ENCODE data around the gene E2F1. TPM values are rescaled to one million over a fixed set of nuclear protein-coding genes. Genes with fewer than 3 reads are reported as not detected.
A peak's percentile ranks its signal among the peaks of the same experiment; 100 is the strongest.

Gene E2F1
- total and polyA plus RNA-seq, 4 donors: 0.10 to 11.0 (median 0.88) TPM

DNA sequence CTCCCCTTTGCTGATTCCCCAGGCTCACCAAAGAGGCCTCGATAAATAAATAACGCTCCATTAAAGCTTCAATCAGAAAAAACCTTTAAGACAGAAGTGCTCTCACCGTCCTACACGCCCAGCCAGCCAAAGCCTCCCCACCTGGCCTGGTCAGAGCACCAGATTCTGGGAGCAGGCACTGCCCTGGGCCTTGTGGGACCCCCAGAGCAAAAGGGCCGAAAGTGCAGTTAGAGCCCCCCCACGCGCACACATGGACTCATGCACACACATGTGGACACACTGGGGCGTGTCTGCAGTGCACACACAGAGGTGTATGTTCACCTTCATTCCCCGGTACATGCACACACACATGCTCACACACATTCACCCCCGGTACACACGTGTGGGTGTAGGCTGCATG is 10.1 kb downstream of the E2F1 start:
- DNase-seq (ENCODE audit: low spot score): no peak
- Histone ChIP-seq H3K9ac (ENCODE audit: low read depth in 1 of 2, low read length in 2 of 2) (no peak overlapping the region), H3K36me3 (ENCODE audit: control insufficient read depth in 4 of 4, insufficient read depth in 3 of 4, low read depth in 1 of 4, low read length in 3 of 4) (no peaks in the 10 kb centered on the region), H3K27me3 (ENCODE audit: control insufficient read depth in 4 of 4, insufficient read depth in 4 of 4, low read length in 3 of 4) (no peaks in the 10 kb centered on the region), H3K4me1 (ENCODE audit: control insufficient read depth in 4 of 4, insufficient read depth in 4 of 4, low read length in 3 of 4) (peaks cover 7 to 20% (median 14%) of the 10 kb centered on the region in 4 donors), H3K9me3 (ENCODE audit: control insufficient read depth in 4 of 4, low read length in 3 of 4) (no peaks in the 10 kb centered on the region), H3K4me3 (ENCODE audit: low read depth in 1 of 3, low read length in 3 of 3) (no peak overlapping the region), H3K27ac (ENCODE audit: low read depth in 1 of 2, low read length in 2 of 2) (no peak overlapping the region)
- WGBS: 95% methylated on average over 11 of the region's 11 CpGs
- TF ChIP-seq, protein P1, sequence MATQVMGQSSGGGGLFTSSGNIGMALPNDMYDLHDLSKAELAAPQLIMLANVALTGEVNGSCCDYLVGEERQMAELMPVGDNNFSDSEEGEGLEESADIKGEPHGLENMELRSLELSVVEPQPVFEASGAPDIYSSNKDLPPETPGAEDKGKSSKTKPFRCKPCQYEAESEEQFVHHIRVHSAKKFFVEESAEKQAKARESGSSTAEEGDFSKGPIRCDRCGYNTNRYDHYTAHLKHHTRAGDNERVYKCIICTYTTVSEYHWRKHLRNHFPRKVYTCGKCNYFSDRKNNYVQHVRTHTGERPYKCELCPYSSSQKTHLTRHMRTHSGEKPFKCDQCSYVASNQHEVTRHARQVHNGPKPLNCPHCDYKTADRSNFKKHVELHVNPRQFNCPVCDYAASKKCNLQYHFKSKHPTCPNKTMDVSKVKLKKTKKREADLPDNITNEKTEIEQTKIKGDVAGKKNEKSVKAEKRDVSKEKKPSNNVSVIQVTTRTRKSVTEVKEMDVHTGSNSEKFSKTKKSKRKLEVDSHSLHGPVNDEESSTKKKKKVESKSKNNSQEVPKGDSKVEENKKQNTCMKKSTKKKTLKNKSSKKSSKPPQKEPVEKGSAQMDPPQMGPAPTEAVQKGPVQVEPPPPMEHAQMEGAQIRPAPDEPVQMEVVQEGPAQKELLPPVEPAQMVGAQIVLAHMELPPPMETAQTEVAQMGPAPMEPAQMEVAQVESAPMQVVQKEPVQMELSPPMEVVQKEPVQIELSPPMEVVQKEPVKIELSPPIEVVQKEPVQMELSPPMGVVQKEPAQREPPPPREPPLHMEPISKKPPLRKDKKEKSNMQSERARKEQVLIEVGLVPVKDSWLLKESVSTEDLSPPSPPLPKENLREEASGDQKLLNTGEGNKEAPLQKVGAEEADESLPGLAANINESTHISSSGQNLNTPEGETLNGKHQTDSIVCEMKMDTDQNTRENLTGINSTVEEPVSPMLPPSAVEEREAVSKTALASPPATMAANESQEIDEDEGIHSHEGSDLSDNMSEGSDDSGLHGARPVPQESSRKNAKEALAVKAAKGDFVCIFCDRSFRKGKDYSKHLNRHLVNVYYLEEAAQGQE (IDR thresholded peaks at IDR 0.05): no peak
- TF ChIP-seq, protein P2, sequence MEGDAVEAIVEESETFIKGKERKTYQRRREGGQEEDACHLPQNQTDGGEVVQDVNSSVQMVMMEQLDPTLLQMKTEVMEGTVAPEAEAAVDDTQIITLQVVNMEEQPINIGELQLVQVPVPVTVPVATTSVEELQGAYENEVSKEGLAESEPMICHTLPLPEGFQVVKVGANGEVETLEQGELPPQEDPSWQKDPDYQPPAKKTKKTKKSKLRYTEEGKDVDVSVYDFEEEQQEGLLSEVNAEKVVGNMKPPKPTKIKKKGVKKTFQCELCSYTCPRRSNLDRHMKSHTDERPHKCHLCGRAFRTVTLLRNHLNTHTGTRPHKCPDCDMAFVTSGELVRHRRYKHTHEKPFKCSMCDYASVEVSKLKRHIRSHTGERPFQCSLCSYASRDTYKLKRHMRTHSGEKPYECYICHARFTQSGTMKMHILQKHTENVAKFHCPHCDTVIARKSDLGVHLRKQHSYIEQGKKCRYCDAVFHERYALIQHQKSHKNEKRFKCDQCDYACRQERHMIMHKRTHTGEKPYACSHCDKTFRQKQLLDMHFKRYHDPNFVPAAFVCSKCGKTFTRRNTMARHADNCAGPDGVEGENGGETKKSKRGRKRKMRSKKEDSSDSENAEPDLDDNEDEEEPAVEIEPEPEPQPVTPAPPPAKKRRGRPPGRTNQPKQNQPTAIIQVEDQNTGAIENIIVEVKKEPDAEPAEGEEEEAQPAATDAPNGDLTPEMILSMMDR (IDR thresholded peaks at IDR 0.05; ENCODE audit: low read depth, low read length, missing input control): no peak
- TF ChIP-seq, protein P3, sequence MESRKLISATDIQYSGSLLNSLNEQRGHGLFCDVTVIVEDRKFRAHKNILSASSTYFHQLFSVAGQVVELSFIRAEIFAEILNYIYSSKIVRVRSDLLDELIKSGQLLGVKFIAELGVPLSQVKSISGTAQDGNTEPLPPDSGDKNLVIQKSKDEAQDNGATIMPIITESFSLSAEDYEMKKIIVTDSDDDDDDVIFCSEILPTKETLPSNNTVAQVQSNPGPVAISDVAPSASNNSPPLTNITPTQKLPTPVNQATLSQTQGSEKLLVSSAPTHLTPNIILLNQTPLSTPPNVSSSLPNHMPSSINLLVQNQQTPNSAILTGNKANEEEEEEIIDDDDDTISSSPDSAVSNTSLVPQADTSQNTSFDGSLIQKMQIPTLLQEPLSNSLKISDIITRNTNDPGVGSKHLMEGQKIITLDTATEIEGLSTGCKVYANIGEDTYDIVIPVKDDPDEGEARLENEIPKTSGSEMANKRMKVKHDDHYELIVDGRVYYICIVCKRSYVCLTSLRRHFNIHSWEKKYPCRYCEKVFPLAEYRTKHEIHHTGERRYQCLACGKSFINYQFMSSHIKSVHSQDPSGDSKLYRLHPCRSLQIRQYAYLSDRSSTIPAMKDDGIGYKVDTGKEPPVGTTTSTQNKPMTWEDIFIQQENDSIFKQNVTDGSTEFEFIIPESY (IDR thresholded peaks at IDR 0.05): no peak
- no peak for TF ChIP-seq JUND (IDR thresholded peaks at IDR 0.05)
- no peak for TF ChIP-seq RXRA (IDR thresholded peaks at IDR 0.05)
- TF ChIP-seq GABPA (IDR thresholded peaks at IDR 0.05 in 1 of 2, conservative IDR thresholded peaks at IDR 0.05 in 1 of 2): no peak
- no peak for TF ChIP-seq FOXA2 (IDR thresholded peaks at IDR 0.05)
- no peak for TF ChIP-seq TAF1 (conservative IDR thresholded peaks at IDR 0.05)
- no peak for TF ChIP-seq RAD21 (IDR thresholded peaks at IDR 0.05)
- no peak for TF ChIP-seq SP1 (IDR thresholded peaks at IDR 0.05)
- TF ChIP-seq HNF4G (IDR thresholded peaks at IDR 0.05): no peak

DNA sequence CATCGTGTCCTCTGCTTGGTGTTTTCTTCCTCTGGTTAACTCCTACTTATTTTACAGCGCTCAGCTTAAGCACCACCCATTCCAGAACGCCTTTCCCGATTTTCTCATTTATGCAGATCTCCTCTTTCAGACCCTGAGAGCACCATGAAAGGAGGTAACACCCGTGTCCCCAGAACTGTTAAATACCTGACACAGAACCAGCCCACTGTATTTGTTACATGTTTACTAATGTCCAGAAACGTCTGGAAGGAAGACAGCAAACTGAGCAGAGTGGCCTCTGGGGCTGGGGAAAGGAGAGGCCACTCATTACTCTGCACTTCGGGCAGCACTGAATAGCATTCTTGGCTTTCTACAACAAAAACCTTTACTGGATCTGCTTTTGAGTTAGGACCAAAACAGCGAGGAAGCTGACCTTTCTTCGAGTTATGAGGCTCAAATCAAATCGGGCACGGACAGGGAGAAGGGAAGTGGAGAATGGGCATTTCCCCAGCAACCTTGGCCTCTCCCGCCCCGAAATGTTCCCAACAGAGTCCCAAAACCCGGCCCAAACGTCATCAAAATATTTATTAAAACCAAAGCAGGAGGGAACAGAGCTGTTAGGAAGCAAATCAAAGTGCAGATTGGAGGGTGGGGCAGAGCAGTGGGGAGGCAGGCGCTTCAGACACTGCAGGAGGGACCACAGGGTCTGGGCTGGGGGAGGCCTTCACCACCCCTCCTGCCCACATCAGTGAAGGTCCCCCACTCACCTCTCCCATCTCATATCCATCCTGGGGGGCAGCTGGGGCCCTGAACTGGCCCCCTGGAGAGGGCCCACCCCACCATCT is 10.8 kb downstream of the E2F1 start:
- 71% methylated on average over 16 of the region's 16 CpGs for WGBS
- no peaks in the 10 kb centered on the region for H3K36me3 ChIP-seq (ENCODE audit: control insufficient read depth in 4 of 4, insufficient read depth in 3 of 4, low read depth in 1 of 4, low read length in 3 of 4)
- H3K9ac ChIP-seq (ENCODE audit: low read depth in 1 of 2, low read length in 2 of 2): peak overlapping the region in 1 of 2 donors; percentile 12
- no peaks in the 10 kb centered on the region for H3K27me3 ChIP-seq (ENCODE audit: control insufficient read depth in 4 of 4, insufficient read depth in 4 of 4, low read length in 3 of 4)
- TF ChIP-seq, protein P1 (IDR thresholded peaks at IDR 0.05): no peak
- TF ChIP-seq, protein P4, sequence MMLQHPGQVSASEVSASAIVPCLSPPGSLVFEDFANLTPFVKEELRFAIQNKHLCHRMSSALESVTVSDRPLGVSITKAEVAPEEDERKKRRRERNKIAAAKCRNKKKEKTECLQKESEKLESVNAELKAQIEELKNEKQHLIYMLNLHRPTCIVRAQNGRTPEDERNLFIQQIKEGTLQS (IDR thresholded peaks at IDR 0.05): no peak
- TF ChIP-seq, protein P2 (IDR thresholded peaks at IDR 0.05; ENCODE audit: low read depth, low read length, missing input control): no peak
- no peak for TF ChIP-seq NR2F2 (IDR thresholded peaks at IDR 0.05)
- TF ChIP-seq, protein P5, sequence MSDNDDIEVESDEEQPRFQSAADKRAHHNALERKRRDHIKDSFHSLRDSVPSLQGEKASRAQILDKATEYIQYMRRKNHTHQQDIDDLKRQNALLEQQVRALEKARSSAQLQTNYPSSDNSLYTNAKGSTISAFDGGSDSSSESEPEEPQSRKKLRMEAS (IDR thresholded peaks at IDR 0.05): no peak
- TF ChIP-seq JUND (IDR thresholded peaks at IDR 0.05): no peak
- no peak for TF ChIP-seq YY1 (IDR thresholded peaks at IDR 0.05)
- no peak for TF ChIP-seq FOXA2 (IDR thresholded peaks at IDR 0.05)
- peak overlapping the region in 1 of 2 donors; percentile 38 for H3K27ac ChIP-seq (ENCODE audit: low read depth in 1 of 2, low read length in 2 of 2)
- H3K4me3 ChIP-seq (ENCODE audit: low read depth in 1 of 3, low read length in 3 of 3): no peak overlapping the region
- no peaks in the 10 kb centered on the region for H3K9me3 ChIP-seq (ENCODE audit: control insufficient read depth in 4 of 4, low read length in 3 of 4)
- H3K4me1 ChIP-seq (ENCODE audit: control insufficient read depth in 4 of 4, insufficient read depth in 4 of 4, low read length in 3 of 4): peaks cover 7 to 23% (median 14%) of the 10 kb centered on the region in 4 donors
- DNase-seq (ENCODE audit: low spot score): no peak
